Nephron progenitor cell (in vitro differentiated cells): Measurements from ENCODE around the gene LRFN2.

Experiments
- DNase-seq: peaks from one replicate; pipeline ENCODE4 v3.0.0; 2021
- H3K27ac Mint-ChIP-seq: 2 replicates; pipeline ENCODE4 v1.8.0; 2021; ENCODE audit warnings: mild to moderate bottlenecking, moderate library complexity, mixed read lengths
- H3K27me3 Mint-ChIP-seq: 2 replicates; pipeline ENCODE4 v1.8.0; 2021; ENCODE audit warnings: mild to moderate bottlenecking, low read depth, mixed read lengths; ENCODE audit not compliant: poor library complexity
- H3K36me3 Mint-ChIP-seq: 2 replicates; pipeline ENCODE4 v1.8.0; 2021; ENCODE audit warnings: low read depth, mixed read lengths
- H3K4me1 Mint-ChIP-seq: 2 replicates; pipeline ENCODE4 v1.8.0; 2021; ENCODE audit warnings: mixed read lengths
- H3K4me3 Mint-ChIP-seq: 2 replicates; pipeline ENCODE4 v1.8.0; 2021; ENCODE audit warnings: mild to moderate bottlenecking, moderate library complexity, mixed read lengths
- H3K9me3 Mint-ChIP-seq: 2 replicates; pipeline ENCODE4 v1.8.0; 2021; ENCODE audit warnings: mild to moderate bottlenecking, moderate library complexity, mixed read lengths
- TF ChIP-seq, protein P1 (sequence below): fragments of 200-600 bp; sonication (generic); IDR thresholded peaks from 2 replicates; pipeline ENCODE4 v1.5.0; 2021; ENCODE audit warnings: antibody characterized with exemption

The LRFN2 gene

DNA sequence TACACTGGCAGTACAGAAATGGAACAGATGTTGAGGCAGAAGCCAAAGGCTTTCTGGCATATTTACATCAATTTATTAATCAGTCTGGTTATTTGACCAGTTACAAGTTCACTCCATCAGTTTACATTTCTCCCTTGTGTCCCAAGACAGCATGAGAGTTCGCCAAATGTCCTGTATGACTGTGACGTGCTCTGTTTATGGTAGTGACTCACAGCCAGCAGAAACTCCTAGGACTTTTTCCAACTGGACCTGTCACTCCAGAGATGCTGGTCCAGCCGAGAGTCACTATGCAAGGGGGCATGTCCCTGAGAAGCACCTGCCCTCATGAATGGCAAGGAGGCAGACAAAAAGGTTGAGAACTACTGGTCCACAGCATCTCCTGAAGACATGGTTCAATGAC is 160.0 kb downstream of the LRFN2 start:
- no peak overlapping the region for H3K27ac Mint-ChIP-seq
- peaks cover 17% of the 10 kb centered on the region for H3K27me3 Mint-ChIP-seq
- DNase-seq = no peak
- H3K36me3 Mint-ChIP-seq = no peaks in the 10 kb centered on the region
- no peaks in the 10 kb centered on the region for H3K4me1 Mint-ChIP-seq
- no peaks in the 10 kb centered on the region for H3K9me3 Mint-ChIP-seq
- TF ChIP-seq, protein P1, sequence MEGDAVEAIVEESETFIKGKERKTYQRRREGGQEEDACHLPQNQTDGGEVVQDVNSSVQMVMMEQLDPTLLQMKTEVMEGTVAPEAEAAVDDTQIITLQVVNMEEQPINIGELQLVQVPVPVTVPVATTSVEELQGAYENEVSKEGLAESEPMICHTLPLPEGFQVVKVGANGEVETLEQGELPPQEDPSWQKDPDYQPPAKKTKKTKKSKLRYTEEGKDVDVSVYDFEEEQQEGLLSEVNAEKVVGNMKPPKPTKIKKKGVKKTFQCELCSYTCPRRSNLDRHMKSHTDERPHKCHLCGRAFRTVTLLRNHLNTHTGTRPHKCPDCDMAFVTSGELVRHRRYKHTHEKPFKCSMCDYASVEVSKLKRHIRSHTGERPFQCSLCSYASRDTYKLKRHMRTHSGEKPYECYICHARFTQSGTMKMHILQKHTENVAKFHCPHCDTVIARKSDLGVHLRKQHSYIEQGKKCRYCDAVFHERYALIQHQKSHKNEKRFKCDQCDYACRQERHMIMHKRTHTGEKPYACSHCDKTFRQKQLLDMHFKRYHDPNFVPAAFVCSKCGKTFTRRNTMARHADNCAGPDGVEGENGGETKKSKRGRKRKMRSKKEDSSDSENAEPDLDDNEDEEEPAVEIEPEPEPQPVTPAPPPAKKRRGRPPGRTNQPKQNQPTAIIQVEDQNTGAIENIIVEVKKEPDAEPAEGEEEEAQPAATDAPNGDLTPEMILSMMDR = no peak
- H3K4me3 Mint-ChIP-seq = no peak overlapping the region

DNA sequence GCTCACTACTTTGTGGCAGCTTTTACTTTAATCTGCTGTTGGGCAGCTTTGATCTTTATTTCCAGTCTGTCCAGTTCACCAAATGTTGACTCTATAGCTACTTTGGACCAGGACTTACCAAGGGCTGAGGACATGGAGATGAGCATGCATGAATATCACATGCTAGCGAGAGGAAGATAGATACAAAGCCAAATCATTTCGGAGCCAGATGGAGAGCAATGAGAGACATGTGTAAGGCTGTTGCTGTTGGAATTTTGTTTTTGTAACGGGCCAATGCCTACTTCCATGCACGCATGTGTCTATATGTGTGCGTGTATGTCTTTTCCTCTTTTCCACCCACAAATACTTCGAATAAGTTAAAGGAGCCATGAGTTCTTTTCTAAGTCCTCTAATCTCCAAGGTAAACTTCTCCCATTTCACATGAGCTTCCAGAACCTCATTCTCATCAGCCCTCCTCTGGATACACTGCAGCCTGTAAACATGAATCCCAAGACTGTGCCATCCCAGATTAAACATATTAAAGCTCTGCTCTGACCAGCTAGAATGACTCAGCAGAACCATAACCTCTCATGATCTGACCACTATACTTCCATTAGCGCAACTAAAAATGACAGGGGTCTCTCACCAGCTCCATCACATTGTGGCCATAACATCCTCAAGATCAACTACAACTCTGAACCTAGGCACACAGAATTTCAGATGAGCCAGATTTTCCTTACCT is 160.7 kb downstream of the LRFN2 start:
- TF ChIP-seq, protein P1 = no peak
- Mint-ChIP-seq H3K27me3 (peaks cover 18% of the 10 kb centered on the region), H3K4me1 (no peaks in the 10 kb centered on the region), H3K27ac (no peak overlapping the region), H3K4me3 (no peak overlapping the region), H3K36me3 (no peaks in the 10 kb centered on the region), H3K9me3 (no peaks in the 10 kb centered on the region)
- DNase-seq = no peak

DNA sequence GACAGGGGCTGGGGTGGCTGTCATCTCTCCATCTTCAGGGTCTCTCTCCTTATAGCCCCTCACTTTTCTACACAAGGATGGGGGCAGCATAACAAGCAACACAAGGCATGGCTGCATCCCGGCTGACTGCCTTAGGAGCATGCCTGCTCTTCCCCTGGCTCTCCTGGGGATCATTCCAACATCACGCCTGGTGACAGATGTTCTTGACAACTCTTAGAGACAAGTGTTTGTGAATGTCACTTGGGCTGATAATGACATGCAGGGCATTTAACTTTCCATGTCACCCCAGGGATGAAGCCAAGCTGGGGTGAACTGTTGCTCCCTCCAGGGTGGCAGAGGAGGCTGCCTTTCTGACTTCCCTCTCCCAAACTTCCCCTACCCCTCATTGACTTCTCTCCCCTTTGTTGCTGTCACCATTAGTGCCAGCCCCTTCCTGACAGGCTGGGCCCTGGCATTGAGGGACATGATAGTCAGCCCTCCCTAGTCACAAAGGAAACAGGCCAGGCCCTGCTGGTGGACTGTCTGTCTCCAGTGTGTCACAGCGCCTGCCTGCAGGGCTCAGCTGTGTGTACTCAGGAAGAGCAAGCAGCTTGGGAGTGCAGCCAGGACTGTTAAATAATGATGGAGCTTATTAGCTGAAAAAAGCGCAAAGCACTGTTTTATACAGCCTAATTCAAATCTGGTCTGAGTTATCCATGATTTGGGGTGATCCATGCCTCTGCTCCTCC is 161.8 kb downstream of the LRFN2 start:
- no peaks in the 10 kb centered on the region for H3K4me1 Mint-ChIP-seq
- no peak for DNase-seq
- H3K4me3 Mint-ChIP-seq = no peak overlapping the region
- peaks cover 14% of the 10 kb centered on the region for H3K27me3 Mint-ChIP-seq
- no peaks in the 10 kb centered on the region for H3K9me3 Mint-ChIP-seq
- TF ChIP-seq, protein P1 = no peak
- no peaks in the 10 kb centered on the region for H3K36me3 Mint-ChIP-seq
- no peak overlapping the region for H3K27ac Mint-ChIP-seq

DNA sequence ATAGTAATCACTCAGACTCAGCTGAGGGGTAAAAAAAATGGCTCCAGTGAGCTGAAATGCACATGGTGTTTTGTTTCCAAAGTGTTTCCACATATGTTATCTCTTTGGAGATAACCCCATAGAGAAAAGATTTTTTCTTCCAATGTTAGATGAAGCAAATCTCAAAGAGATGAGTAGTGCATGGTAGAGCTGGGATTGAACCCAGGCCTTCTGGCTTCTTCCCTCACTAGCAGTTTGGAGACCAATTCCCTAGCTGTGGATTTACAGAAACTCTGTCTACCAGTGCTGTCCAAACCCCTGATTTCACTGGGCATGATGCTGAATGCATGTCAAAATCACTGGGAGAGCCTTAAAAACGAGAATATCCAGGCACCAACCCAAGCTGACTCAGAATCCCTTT is 165.1 kb downstream of the LRFN2 start:
- DNase-seq = no peak
- Mint-ChIP-seq H3K27ac (no peak overlapping the region), H3K4me3 (no peak overlapping the region), H3K4me1 (no peaks in the 10 kb centered on the region), H3K27me3 (peaks cover 33% of the 10 kb centered on the region), H3K36me3 (no peaks in the 10 kb centered on the region), H3K9me3 (no peaks in the 10 kb centered on the region)
- TF ChIP-seq, protein P1 = no peak

DNA sequence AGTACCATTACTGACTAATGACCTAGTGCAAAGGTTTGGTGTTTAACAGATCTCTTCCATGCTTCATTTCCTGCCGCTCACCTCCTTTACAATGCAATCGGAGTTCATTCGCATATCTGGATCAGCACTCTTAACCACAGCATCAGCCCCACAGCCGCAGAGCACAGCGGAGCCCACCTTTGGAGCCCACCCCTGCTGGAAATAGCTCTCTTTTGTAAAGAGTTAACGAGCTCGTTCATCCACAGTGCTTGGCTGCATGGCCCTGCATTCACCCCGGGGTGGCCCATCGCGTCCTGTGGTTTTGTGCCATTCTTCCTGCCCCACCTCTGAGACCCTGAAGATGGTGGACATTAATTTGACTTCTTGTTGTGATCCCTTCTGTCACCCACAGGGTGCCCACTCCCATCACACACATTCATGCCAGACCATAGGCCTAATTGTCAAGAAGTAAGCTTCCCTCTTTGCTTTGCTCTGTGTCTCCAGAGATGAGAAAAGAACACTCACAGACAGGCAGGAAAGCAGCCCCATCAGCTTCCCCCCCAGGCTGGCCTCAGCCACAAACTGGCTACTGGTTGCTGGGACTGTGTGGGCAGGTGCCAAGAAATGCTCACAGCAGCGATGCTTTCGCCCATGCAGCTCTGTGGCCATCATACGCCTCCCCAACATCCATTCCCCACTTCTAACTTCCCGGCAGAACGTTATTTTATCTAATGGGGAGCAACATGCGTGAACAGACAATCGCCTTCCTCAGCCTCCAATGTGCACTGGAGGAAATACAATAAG is 167.0 kb downstream of the LRFN2 start:
- DNase-seq = no peak
- no peaks in the 10 kb centered on the region for H3K36me3 Mint-ChIP-seq
- no peak overlapping the region for H3K27ac Mint-ChIP-seq
- no peaks in the 10 kb centered on the region for H3K9me3 Mint-ChIP-seq
- H3K4me3 Mint-ChIP-seq = no peak overlapping the region
- H3K4me1 Mint-ChIP-seq = peaks cover 5% of the 10 kb centered on the region
- peaks cover 33% of the 10 kb centered on the region for H3K27me3 Mint-ChIP-seq
- TF ChIP-seq, protein P1 = no peak
